Endometrium (tissue), 2 donors: ENCODE results near the gene P2RX2.

ENCODE experiments used
- FAIRE-seq: peaks from 2 replicates; lab custom pipeline; 2012; peaks lifted over from hg19 to GRCh38; lab: Jason Lieb, UNC
- donor health status: control.
- donor health status: control.

The P2RX2 gene

GRCh38 chr12:132638541-132639408 lies 20.2 kb downstream of the P2RX2 start:
- no peak for FAIRE-seq

GRCh38 chr12:132639956-132640520 lies 21.5 kb downstream of the P2RX2 start:
- FAIRE-seq: no peak

- no peak for FAIRE-seq
Observed at GRCh38 chr12:132640936-132641335, 22.4 kb downstream of the P2RX2 start.

- no peak for FAIRE-seq
Observed at GRCh38 chr12:132641811-132642650, 23.5 kb downstream of the P2RX2 start.

GRCh38 chr12:132642846-132643835 lies 24.6 kb downstream of the P2RX2 start:
- no peak for FAIRE-seq

DNA sequence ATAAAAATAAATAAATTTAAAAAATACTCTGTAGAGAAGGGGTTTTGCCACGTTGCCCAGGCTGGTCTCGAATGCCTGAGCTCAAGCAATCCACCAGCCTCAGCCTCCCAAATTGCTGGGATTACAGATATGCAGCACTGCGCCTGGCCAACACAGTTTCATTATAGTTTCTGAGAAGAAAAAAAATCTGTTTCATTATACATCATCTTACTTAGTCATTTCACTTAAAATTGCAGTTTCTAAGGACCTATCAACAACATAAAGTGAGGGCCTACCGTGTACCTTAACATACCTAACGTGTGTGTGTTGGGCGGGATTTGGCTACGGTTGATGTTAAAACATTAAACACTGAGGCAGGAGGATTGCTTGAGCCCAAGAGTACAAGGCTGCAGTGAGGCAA lies 28.3 kb downstream of the P2RX2 start:
- no peak for FAIRE-seq

GRCh38 chr12:132647858-132648257 lies 29.3 kb downstream of the P2RX2 start:
- no peak for FAIRE-seq

GRCh38 chr12:132648616-132649225 lies 30.1 kb downstream of the P2RX2 start:
- no peak for FAIRE-seq

DNA sequence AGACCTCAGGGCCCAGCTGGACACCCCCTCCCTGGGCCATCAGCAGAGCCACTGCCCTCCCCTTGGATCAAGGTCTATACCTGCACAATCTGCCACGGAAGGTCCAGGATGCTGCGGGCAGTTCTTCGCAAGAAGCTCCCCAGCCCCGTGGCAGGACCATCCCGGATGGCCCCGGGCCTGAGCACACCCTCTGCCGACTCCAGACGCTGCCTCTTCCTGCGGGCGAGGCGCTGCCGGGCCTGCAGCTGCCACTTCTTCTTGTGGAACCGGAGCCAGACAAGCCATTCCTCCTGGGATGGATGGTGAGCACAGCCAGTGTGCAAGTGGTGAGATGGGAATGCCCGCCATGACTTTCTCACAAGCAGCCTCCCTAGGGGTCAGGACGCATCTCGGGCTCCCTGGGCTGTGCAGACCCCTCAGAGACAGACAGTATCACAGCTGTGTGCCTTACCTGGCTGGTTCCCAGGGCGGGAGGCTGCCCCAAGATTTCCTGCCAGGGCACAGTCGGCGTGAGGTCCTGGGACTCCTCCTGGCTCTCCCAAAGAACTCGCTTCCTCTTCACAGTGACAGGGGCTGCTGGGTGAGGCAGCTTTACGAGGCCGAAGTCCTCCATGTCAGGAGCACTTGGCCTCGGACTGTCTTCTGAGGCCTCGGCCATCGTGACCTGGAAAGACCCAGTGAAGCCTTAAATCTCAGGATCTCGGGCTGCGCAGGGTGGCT lies 30.8 kb downstream of the P2RX2 start:
- FAIRE-seq: no peak

DNA sequence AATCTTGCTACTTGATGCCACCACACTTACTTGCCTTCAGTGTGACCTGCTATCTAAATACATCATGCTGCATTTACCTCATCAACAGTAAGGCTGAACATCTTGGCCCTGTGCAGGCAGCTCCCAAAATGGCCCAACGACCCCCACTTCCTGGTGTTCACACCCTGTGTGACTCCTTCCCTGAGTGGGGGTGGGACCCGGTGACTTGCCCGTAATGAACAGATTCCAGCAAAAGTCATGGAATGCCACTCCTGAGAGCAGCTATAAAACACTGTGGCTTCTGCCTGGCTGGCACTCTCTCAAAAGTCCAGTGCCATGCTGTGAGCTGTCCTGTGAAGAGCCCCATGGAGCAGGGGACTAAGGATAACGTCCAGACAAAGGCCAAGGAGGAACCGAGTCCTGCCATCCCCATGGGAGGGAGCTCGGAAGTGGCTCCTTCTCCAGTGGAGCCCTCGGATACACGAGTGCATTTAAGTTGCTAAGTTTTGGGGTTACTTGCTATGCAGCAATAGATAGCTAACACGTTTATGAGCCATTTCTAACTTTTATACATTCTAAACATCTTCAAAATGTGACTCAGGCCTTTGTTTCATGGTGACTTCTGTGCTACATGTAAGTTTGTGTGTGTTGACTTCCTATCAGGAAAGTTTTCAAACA lies 33.0 kb downstream of the P2RX2 start:
- no peak for FAIRE-seq

- no peak for FAIRE-seq
Observed at GRCh38 chr12:132653567-132654290, 35.2 kb downstream of the P2RX2 start.

DNA sequence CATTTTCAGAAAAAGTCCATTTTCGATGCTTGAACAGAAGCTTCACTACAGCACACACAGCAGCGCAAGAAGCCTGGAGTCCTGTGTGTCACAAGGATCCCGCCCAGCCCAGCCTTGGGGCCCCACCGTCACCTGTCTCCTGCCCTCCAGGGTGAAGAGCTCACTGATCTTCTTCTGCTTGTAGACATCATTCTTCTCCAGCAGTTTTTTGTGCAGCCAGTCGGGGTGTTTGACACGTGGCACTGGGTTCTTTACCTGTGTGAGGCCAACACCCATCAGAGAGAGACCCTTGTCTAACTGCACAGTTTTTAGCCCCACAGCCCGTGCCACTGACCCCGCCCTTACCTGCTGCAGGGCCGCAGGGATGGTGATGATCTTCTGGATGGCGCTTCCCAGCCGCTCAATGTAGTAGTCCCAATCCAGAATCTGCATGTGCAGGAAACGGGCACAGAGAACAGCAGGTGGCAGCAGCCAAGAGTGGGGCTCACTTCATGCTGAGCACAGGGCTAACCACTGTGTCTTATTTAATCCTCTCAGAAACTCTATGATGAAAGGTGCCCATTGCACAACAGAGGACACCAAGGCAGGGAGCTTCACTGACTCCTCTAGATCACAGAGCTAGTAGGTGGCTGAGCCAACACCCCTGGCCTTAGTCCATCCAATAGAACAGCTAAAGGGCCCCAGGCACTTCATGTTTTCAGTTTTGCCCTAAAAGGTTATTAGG lies 38.6 kb downstream of the P2RX2 start:
- FAIRE-seq: no peak

DNA sequence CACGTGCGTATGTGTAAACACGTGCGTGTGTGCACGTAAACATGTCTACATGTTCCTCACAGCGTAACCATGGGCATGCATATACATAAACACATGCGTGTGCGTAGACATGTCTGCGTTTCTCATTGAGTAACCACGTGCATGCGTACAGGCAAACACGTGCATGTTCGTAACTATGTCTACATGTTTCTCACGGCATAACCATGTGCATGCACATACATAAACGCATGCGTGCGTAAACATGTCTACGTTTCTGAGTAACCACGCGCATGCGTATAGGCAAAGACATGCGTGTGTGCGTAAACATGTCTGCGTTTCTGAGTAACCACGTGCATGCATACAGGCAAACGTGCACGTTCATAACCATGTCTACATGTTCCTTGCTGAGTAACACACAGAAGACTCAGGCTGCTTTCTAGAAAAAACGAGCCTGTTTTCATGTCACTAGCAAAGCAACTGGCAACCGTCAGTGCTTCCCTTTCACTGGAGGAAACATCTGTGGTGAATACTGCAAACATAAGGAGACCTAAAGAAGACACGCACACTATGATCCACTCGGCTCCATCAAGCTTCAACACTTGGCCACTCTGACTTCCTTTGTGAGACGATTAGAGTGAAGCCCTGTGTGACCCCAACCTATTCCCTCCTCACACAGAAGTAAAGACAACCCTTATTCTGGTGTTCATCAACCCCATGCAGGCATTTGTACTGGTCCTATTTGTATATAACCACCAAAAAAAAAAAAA lies 39.7 kb downstream of the P2RX2 start:
- no peak for FAIRE-seq

DNA sequence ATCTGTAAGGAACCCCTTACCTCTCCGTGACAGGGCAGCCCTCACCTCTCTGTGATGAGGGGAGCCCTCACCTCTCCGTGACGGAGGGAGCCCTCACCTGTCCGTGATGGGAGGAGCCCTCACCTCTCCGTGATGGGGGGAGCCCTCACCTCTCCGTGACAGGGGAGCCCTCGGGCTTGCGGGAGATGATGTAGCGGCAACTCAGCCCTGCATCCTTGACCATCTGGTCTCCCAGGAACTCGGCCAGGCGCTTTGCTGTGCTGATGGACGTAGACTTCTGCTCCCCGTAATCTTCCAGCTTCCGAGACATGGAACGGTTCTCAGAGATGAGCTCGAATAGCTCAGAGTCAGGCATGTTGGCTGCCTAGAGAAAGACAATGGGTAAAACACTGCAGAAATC lies 40.6 kb downstream of the P2RX2 start:
- FAIRE-seq: no peak

- no peak for FAIRE-seq
Observed at GRCh38 chr12:132660052-132660451, 41.5 kb downstream of the P2RX2 start.

GRCh38 chr12:132660996-132661395 lies 42.4 kb downstream of the P2RX2 start:
- FAIRE-seq: no peak

DNA sequence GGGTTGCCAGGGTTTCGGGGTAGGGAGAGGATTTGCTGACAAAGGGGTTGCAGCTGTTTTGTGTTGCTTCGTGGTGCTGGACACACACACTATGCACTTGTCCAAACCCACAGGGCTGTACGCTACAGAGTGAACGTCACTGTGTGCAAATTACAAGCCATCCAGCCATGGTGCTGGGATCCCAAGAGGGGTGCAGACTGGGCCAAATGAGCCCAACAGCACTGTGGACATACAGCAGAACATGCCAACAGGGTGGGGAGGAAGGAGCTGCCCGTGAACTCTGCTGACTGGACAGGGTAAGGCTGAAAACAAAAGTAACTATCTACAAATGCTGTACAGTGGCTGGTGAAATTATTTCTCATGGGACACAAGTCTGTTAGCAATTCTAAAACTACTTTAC lies 43.4 kb downstream of the P2RX2 start:
- FAIRE-seq: no peak
